H9 (cell line): ENCODE data around the gene LAMC2. TPM values are rescaled to one million over a fixed set of nuclear protein-coding genes. Genes with fewer than 3 reads are reported as not detected.

ENCODE experiments used
- DNase-seq: peaks from one replicate; pipeline ENCODE4 v3.0.0-alpha.2; 2017
- H2AFZ ChIP-seq: one replicate; pipeline ENCODE4 v1.6.1; 2013; ENCODE audit warnings: mild to moderate bottlenecking, low read length, control low read depth, moderate library complexity
- H2AK5ac ChIP-seq: 2 replicates; pipeline ENCODE4 v1.6.1; 2013; ENCODE audit warnings: low read length, control low read depth, mixed read lengths; ENCODE audit not compliant: insufficient read length
- H2BK120ac ChIP-seq: one replicate; pipeline ENCODE4 v1.6.1; 2013; ENCODE audit warnings: low read depth, mild to moderate bottlenecking, low read length, control low read depth, inconsistent platforms; ENCODE audit not compliant: poor library complexity, severe bottlenecking
- H2BK12ac ChIP-seq: 2 replicates; pipeline ENCODE4 v1.6.1; 2013; ENCODE audit warnings: low read length, control low read depth, mixed read lengths, low read depth; ENCODE audit not compliant: insufficient read length
- H2BK15ac ChIP-seq: 2 replicates; pipeline ENCODE4 v1.6.1; 2013; ENCODE audit warnings: low read depth, low read length, control low read depth
- H2BK20ac ChIP-seq: one replicate; pipeline ENCODE4 v1.6.1; 2013; ENCODE audit warnings: low read depth, mild to moderate bottlenecking, low read length, control low read depth, inconsistent platforms; ENCODE audit not compliant: poor library complexity, severe bottlenecking
- H2BK5ac ChIP-seq: 2 replicates; pipeline ENCODE4 v1.6.1; 2013; ENCODE audit warnings: low read length, control low read depth, mixed read lengths; ENCODE audit not compliant: insufficient read length
- H3K14ac ChIP-seq: 2 replicates; pipeline ENCODE4 v1.6.1; 2013; ENCODE audit warnings: low read length, control low read depth; ENCODE audit not compliant: insufficient read depth
- H3K18ac ChIP-seq: 2 replicates; pipeline ENCODE4 v1.6.1; 2013; ENCODE audit warnings: low read depth, mild to moderate bottlenecking, mixed read lengths, low read length, control low read depth; ENCODE audit not compliant: insufficient read length
- H3K23ac ChIP-seq: 2 replicates; pipeline ENCODE4 v1.6.1; 2013; ENCODE audit warnings: low read length, control low read depth, mixed read lengths, low read depth; ENCODE audit not compliant: insufficient read length
- H3K23me2 ChIP-seq: 2 replicates; pipeline ENCODE4 v1.6.1; 2013; ENCODE audit warnings: low read depth, mild to moderate bottlenecking, mixed read lengths, low read length, control low read depth; ENCODE audit not compliant: insufficient read length, poor library complexity, severe bottlenecking
- H3K27ac ChIP-seq: 2 replicates; pipeline ENCODE4 v1.5.1; 2013; ENCODE audit warnings: low read length, control low read depth, mixed read lengths, low read depth; ENCODE audit not compliant: insufficient read length
- H3K27me3 ChIP-seq: 2 replicates; pipeline ENCODE4 v1.6.1; 2013; ENCODE audit warnings: low read length, control low read depth, inconsistent platforms; ENCODE audit not compliant: insufficient read depth
- H3K4ac ChIP-seq: 2 replicates; pipeline ENCODE4 v1.6.1; 2013; ENCODE audit warnings: low read depth, mild to moderate bottlenecking, control low read depth, inconsistent platforms, low read length, moderate library complexity
- H3K4me1 ChIP-seq: 2 replicates; pipeline ENCODE4 v1.6.1; 2013; ENCODE audit warnings: low read length, control low read depth, inconsistent platforms; ENCODE audit not compliant: insufficient read depth
- H3K4me2 ChIP-seq: 2 replicates; pipeline ENCODE4 v1.6.1; 2013; ENCODE audit warnings: low read length, control low read depth, mixed read lengths; ENCODE audit not compliant: insufficient read length, insufficient read depth
- H3K56ac ChIP-seq: 2 replicates; pipeline ENCODE4 v1.6.1; 2013; ENCODE audit warnings: low read depth, mild to moderate bottlenecking, mixed read lengths, low read length, control low read depth; ENCODE audit not compliant: insufficient read length
- H3K79me1 ChIP-seq: 2 replicates; pipeline ENCODE4 v1.6.1; 2013; ENCODE audit warnings: low read depth, mild to moderate bottlenecking, moderate library complexity, low read length, control low read depth, inconsistent platforms; ENCODE audit not compliant: insufficient read depth, poor library complexity, severe bottlenecking
- H3K79me2 ChIP-seq: 2 replicates; pipeline ENCODE4 v1.6.1; 2013; ENCODE audit warnings: low read length, control low read depth, inconsistent platforms; ENCODE audit not compliant: insufficient read depth
- H3K9ac ChIP-seq: 2 replicates; pipeline ENCODE4 v1.6.1; 2013; ENCODE audit warnings: low read length, control low read depth, mixed read lengths; ENCODE audit not compliant: insufficient read length; ENCODE audit errors: extremely low read depth
- H3K9me3 ChIP-seq: one replicate; pipeline ENCODE4 v1.6.1; 2013; ENCODE audit warnings: low read depth, low read length, inconsistent platforms; ENCODE audit not compliant: control insufficient read depth
- H3T11ph ChIP-seq: one replicate; pipeline ENCODE4 v1.6.1; 2013; ENCODE audit warnings: mild to moderate bottlenecking, low read length, control low read depth, inconsistent platforms
- H4K20me1 ChIP-seq: one replicate; pipeline ENCODE4 v1.6.1; 2013; ENCODE audit not compliant: control insufficient read depth, insufficient read length, insufficient read depth
- H4K5ac ChIP-seq: 2 replicates; pipeline ENCODE4 v1.6.1; 2013; ENCODE audit warnings: low read depth, mild to moderate bottlenecking, mixed read lengths, low read length, control low read depth; ENCODE audit not compliant: insufficient read length
- H4K8ac ChIP-seq: replicated peaks from 2 replicates; pipeline ENCODE4 v1.6.1; 2013; ENCODE audit warnings: low read length, control low read depth, mixed read lengths, low read depth; ENCODE audit not compliant: insufficient read length
- H4K91ac ChIP-seq: 2 replicates; pipeline ENCODE4 v1.6.1; 2013; ENCODE audit warnings: low read depth, mild to moderate bottlenecking, moderate library complexity, mixed read lengths, low read length, control low read depth; ENCODE audit not compliant: insufficient read length
- H3K27ac Mint-ChIP-seq, 3 experiments: 2 replicates in 2 of 3; 3 replicates in 1 of 3; pipeline ENCODE4 v1.8.0; 2020 to 2021; ENCODE audit warnings: mixed read lengths in 3 of 3, mild to moderate bottlenecking in 1 of 3, moderate library complexity in 1 of 3
- H3K27me3 Mint-ChIP-seq: 2 replicates; pipeline ENCODE4 v1.8.0; 2021; ENCODE audit warnings: low read depth, mild to moderate bottlenecking, moderate library complexity, mixed read lengths
- H3K36me3 Mint-ChIP-seq, 3 experiments: 2 replicates in 2 of 3; 3 replicates in 1 of 3; pipeline ENCODE4 v1.8.0; 2020 to 2021; ENCODE audit warnings: low read depth in 3 of 3, mixed read lengths in 3 of 3; ENCODE audit not compliant: insufficient read depth in 1 of 3
- H3K4me1 Mint-ChIP-seq, 2 experiments: 2 replicates each; pipeline ENCODE4 v1.8.0; 2020; ENCODE audit warnings: mixed read lengths in 2 of 2
- H3K4me3 Mint-ChIP-seq, 2 experiments: 2 replicates in 1 of 2; 3 replicates in 1 of 2; pipeline ENCODE4 v1.8.0; 2020 to 2021; ENCODE audit warnings: mild to moderate bottlenecking in 2 of 2, mixed read lengths in 2 of 2, moderate library complexity in 1 of 2
- H3K9me3 Mint-ChIP-seq, 2 experiments: 2 replicates in 1 of 2; 3 replicates in 1 of 2; pipeline ENCODE4 v1.8.0; 2020; ENCODE audit warnings: mild to moderate bottlenecking in 2 of 2, mixed read lengths in 2 of 2, moderate library complexity in 1 of 2
- WGBS: extraction: QIAGEN DNeasy Blood & Tissue Kit; methylation state at CpG from one replicate; pipeline ENCODE4 v1.1.7; 2013; ENCODE audit warnings: missing lambda C conversion rate, low lambda C conversion rate, mixed read lengths; ENCODE audit not compliant: insufficient read length; ENCODE audit errors: extremely low coverage; 5-methylcytosine and 5-hydroxymethylcytosine counted together
- total RNA-seq: library from RNA; stranded (reverse); gene quantifications from 2 replicates; pipeline ENCODE4 v1.2.1, GENCODE V29; 2021
- TF ChIP-seq, protein P1 (sequence below): fragments of 200-600 bp; sonication (generic); conservative IDR thresholded peaks from 3 replicates; pipeline ENCODE4 v1.8.0; 2021; ENCODE audit warnings: antibody characterized with exemption, mild to moderate bottlenecking

The LAMC2 gene
- total RNA-seq, 1 experiment from 2014 or later = 7.4 TPM

DNA sequence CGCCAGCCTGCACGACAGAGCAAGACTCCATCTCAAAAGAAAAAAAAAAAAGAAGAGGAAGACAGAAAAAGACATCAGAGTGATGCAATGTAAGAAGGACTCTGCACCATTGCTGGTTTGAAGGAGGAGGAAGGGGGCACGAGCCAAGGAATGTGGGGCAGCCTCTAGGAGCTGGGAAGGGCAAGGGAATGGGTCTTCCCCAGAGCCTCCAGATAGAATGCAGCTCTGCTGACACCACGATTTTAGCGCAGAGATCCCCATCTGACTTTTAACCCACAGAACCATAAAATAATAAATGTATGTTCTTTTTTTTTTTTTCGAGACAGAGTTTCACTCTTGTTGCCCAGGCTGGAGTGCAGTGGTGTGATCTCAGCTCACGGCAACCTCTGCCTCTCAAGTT, 33.9 kb upstream of the LAMC2 start:
- Histone ChIP-seq H3K79me2 (no peaks in the 10 kb centered on the region), H2AFZ (no peak overlapping the region), H3K9ac (no peak overlapping the region), H2BK15ac (no peak overlapping the region), H2BK20ac (no peak overlapping the region), H3T11ph (no peak overlapping the region), H3K56ac (no peak overlapping the region), H3K23ac (no peak overlapping the region), H4K8ac (no peak overlapping the region), H3K23me2 (no peaks in the 10 kb centered on the region), H2BK12ac (no peak overlapping the region), H3K14ac (no peak overlapping the region), H2BK5ac (no peak overlapping the region), H2AK5ac (no peak overlapping the region), H3K4ac (no peak overlapping the region), H3K4me1 (no peaks in the 10 kb centered on the region), H3K27me3 (no peaks in the 10 kb centered on the region), H2BK120ac (no peak overlapping the region), H3K18ac (no peak overlapping the region), H4K5ac (no peak overlapping the region), H3K4me2 (no peak overlapping the region), H4K91ac (no peak overlapping the region), H3K9me3 (no peaks in the 10 kb centered on the region), H3K27ac (no peak overlapping the region), H3K79me1 (no peaks in the 10 kb centered on the region), H4K20me1 (no peaks in the 10 kb centered on the region)
- no CpG with 5 or more reads among the region's 7 CpGs for WGBS
- no peak overlapping the region; a peak in 1 of 5 replicates for H3K4me3 Mint-ChIP-seq
- no peak for DNase-seq
- H3K27me3 Mint-ChIP-seq = no peaks in the 10 kb centered on the region
- H3K36me3 Mint-ChIP-seq = no peaks in the 10 kb centered on the region
- TF ChIP-seq, protein P1, sequence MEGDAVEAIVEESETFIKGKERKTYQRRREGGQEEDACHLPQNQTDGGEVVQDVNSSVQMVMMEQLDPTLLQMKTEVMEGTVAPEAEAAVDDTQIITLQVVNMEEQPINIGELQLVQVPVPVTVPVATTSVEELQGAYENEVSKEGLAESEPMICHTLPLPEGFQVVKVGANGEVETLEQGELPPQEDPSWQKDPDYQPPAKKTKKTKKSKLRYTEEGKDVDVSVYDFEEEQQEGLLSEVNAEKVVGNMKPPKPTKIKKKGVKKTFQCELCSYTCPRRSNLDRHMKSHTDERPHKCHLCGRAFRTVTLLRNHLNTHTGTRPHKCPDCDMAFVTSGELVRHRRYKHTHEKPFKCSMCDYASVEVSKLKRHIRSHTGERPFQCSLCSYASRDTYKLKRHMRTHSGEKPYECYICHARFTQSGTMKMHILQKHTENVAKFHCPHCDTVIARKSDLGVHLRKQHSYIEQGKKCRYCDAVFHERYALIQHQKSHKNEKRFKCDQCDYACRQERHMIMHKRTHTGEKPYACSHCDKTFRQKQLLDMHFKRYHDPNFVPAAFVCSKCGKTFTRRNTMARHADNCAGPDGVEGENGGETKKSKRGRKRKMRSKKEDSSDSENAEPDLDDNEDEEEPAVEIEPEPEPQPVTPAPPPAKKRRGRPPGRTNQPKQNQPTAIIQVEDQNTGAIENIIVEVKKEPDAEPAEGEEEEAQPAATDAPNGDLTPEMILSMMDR = no peak
- no peaks in the 10 kb centered on the region for H3K9me3 Mint-ChIP-seq
- H3K4me1 Mint-ChIP-seq = no peaks in the 10 kb centered on the region
- H3K27ac Mint-ChIP-seq = peak overlapping the region in 1 of 3 experiments; percentile 68; a peak in 2 of 7 replicates
